Measurements from ENCODE around the gene ATP2B3.

Gene ATP2B3

DNA sequence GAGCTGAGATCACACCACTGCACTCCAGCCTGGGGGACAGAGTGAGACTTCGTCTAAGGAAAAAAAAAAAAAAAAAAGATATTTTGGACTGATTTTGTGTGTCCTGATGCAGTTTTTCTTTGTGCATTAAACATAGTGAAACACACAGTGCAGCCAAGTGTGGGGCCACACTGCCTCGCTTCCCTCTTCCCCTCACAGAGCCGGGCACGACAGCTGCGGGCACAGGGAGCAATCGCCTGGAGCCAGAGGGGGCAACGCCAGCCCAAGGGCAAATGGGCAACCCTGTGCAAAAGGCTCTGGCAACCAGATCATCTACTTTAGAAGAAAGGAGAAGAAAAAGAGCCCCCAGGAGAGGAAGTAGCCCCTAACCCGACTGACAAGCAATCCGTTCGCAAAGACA lies 95.0 kb downstream of the ATP2B3 start:
- no peak for DNase-seq (ENCODE audit: low read depth in 1 of 2, low spot score in 1 of 2)
- no peak for TF ChIP-seq JUND (IDR thresholded peaks at IDR 0.05; ENCODE audit: low read depth)
- in situ Hi-C loops (cut with HindIII; ENCODE audit: low pct_unique_long_range_greater_than_20kb, low sequenced_read_pairs) = no loop called here

DNA sequence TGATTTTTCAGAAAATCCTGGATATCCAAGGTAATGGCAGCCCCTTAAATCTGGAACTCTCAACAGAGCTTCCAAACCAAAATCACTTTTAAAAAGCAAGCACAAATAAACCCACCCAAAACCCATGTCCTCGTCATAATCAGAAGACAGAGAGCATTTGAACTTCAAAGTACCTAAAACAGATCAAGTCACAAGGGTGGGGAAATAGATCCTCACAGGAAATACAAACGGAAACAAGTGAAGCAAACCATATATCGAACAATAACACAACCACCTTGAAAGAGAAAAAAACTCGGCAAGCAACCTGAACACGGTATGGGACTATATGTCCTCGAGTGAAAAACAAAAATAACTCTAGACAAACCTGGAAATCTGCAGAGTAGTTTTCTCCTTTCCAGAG lies 97.4 kb downstream of the ATP2B3 start:
- no peak for DNase-seq (ENCODE audit: low read depth in 1 of 2, low spot score in 1 of 2)
- in situ Hi-C loops (cut with HindIII; ENCODE audit: low pct_unique_long_range_greater_than_20kb, low sequenced_read_pairs) = no loop called here
- TF ChIP-seq JUND (IDR thresholded peaks at IDR 0.05; ENCODE audit: low read depth) = no peak

DNA sequence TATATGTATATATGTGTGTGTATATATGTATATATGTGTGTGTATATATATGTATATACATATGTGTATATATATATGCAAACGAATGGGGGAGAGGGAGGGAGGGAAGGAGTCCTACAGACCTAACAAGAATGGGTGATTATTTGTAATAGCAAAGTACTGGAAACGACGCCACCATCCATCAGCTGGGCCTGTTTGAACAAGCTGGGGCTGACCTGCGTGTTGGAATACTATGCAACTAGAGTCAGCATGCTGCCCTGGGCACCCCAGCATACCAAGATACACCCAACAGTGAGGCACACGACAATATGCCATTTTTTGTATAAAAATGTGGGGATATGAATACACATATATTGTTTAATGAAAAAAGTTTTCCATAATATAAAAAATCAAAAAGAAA lies 103.1 kb downstream of the ATP2B3 start:
- no peak for DNase-seq (ENCODE audit: low read depth in 1 of 2, low spot score in 1 of 2)
- in situ Hi-C loops (cut with HindIII; ENCODE audit: low pct_unique_long_range_greater_than_20kb, low sequenced_read_pairs) = no loop called here
- no peak for TF ChIP-seq JUND (IDR thresholded peaks at IDR 0.05; ENCODE audit: low read depth)

DNA sequence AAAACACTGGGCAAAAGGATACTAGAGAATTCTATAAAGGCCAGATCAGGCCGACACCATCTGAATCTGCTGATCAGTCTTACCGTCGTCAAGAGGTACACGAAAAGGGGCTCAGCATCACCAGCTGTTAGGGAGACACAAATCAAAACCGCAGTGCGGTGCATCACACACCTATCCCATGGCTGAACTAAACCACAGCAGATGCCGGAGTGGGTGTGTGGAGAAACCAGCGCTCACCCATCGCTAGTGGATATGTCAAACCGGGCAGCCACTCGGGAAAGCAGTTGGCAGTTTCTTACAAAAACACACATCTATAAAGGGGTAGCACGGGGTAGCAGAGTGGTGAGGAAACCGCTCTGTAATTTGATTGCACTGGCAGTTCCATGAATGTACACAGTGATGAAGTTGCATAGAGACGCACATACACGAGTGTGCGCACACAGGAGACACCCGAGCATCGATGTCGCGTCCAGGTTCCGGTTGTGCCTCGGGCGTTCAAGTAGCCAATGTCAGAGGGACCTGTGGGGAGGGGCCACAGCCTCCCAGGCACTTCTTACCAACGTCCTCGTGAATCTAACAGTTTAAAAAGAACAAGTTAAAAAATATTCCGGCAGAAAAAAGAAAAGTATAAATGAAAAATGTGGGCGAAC lies 104.6 kb downstream of the ATP2B3 start:
- in situ Hi-C loops (cut with HindIII; ENCODE audit: low pct_unique_long_range_greater_than_20kb, low sequenced_read_pairs) = no loop called here
- no peak for DNase-seq (ENCODE audit: low read depth in 1 of 2, low spot score in 1 of 2)
- TF ChIP-seq JUND (IDR thresholded peaks at IDR 0.05; ENCODE audit: low read depth) = no peak

DNA sequence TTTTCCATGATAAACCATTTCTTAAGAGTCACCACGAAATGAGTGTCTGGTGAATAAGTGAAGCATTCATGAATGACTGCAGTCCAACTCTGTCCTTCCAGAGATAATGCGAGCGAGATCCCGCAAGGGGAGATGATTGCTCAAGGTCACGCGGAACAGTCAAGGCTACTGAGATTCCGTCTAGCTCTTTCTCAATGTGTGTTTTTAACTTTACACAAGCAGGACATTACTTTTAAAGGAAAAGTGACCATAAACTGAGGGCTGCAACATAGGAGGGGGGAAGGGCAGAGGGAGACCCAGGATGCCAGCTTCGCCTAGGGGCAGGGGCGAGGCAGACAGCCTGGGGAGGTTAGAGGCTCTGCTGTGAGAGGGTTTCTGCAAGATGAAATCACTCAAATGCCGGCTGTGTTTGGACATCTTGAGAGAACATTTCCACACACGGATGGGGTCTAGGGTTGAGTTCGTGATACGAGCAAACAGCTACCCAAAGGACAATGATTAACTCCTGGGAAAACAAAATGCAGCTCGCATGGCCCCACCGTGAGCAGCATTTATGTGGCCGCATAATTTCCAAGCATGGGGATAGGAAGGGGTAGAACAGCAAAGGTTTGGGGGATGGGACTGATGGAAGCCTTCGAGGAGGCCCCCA lies 105.3 kb downstream of the ATP2B3 start:
- no peak for TF ChIP-seq JUND (IDR thresholded peaks at IDR 0.05; ENCODE audit: low read depth)
- in situ Hi-C loops (cut with HindIII; ENCODE audit: low pct_unique_long_range_greater_than_20kb, low sequenced_read_pairs) = no loop called here
- no peak for DNase-seq (ENCODE audit: low read depth in 1 of 2, low spot score in 1 of 2)

DNA sequence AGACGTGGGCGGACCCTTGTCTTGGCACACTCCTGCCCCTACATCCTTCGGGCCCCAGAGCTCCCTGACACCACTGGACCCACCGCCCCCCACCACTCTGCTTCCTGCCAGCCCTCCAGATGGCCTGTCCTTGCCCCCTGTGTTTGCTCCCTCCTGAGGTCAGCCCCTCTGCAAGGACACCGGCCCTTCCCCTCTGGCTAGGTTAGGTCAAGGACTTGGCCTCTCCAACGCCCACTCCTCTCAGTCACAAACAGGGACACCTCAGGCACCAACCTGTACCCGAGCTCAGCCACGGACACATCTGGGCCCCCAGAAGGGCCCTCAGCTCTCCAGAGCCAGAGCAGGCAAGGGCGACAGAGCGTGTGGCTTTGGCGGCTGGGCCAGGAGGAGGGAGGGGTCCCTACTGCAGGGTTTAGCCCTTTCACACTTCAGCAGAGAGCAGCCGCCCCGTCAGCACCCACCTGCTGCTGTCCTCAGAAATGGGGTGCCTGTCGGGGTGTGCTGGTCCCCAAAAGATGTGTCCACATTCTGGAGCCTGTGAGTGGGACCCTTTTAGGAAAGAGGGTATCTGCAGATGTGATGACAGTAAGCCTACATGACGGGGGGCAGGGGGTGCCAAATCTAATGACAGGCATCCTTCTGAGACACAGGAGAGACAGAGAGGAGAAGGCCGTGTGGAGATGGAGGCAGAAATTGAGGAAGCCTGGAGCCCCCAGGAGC lies 106.0 kb downstream of the ATP2B3 start:
- TF ChIP-seq JUND (IDR thresholded peaks at IDR 0.05; ENCODE audit: low read depth) = no peak
- no peak for DNase-seq (ENCODE audit: low read depth in 1 of 2, low spot score in 1 of 2)
- in situ Hi-C loops (cut with HindIII; ENCODE audit: low pct_unique_long_range_greater_than_20kb, low sequenced_read_pairs) = no loop called here

DNA sequence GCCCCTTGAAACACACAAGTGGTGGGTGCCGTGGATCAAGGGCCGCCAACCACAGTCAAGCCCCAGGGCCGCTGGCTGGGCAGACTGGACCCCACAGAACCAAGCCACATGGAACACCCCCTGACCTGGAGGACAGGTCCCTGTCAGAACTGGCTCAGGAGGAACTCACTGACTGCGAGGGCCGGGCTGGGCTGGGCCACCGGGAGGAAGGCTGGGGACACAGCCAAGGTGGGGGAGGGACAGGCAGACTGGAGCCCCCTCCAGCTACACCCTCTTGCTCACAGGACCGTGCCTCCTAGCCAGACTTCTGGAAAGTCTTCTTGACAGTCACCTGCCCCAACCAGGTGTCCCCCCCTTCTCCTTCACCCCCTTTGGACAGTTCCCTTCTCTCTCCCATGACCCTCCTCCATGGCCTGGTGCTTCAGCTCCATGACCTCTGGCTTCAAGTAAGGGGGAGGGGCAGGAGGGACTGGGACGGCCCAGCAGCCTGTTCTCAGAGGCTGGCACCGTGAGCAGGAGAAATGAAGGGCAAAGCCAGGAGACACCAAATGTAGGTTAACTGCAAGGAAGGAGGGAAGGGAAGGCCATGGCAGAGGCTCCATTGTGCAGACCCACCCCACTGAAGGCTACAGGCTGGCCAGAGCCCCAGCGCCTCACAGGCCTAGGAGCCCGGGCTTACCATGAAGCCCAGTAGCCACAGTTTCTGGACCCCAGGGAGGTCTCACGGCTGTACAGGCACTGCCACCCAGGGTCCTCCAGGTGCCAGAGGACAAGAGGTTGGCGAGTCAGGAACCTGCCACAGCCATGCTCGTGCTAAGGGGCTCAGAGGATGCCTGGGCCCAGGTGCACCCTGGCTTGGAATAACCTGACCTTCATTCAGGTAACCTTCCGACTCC lies 107.0 kb downstream of the ATP2B3 start:
- no peak for TF ChIP-seq JUND (IDR thresholded peaks at IDR 0.05; ENCODE audit: low read depth)
- in situ Hi-C loops (cut with HindIII; ENCODE audit: low pct_unique_long_range_greater_than_20kb, low sequenced_read_pairs) = no loop called here
- no peak for DNase-seq (ENCODE audit: low read depth in 1 of 2, low spot score in 1 of 2)

DNA sequence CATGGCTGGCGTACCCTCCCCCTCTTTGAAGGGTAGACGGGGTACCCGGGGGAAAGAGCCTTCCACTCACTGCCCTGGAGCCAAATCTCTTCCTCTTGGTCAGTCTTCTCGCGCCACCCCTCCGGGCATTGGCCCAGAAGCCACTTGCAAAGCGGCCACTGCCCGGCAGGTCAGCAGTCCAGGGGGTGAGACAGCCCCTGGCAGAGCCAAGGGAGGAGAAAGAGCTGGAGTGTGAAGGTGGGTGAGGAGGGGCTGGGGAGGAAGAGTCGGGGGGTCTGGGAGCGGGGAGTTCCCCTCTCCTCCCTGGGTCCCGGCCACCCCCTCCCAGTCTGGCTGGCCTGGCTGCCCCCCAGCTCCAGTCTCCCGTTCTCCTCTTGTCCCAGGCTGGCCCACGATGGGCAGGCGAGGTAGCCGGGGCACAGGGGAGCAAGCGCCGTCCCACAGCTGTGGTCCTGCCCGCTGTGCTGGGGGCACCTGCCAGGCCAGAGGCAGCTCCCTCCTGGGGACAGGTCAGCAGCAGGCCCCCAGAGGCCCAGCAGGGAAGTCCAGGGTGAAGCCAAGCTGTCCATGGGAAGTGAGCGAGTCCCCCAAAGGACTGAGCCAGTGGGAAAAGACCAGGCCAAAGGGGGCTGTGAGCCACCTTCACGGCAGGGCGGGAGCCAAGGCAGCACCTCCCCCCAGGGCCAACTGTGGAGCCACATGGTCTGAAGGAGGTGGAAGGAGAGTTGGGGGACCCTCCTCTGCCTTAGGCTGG lies 108.0 kb downstream of the ATP2B3 start:
- TF ChIP-seq JUND (IDR thresholded peaks at IDR 0.05; ENCODE audit: low read depth) = no peak
- in situ Hi-C loops (cut with HindIII; ENCODE audit: low pct_unique_long_range_greater_than_20kb, low sequenced_read_pairs) = no loop called here
- no peak for DNase-seq (ENCODE audit: low read depth in 1 of 2, low spot score in 1 of 2)

DNA sequence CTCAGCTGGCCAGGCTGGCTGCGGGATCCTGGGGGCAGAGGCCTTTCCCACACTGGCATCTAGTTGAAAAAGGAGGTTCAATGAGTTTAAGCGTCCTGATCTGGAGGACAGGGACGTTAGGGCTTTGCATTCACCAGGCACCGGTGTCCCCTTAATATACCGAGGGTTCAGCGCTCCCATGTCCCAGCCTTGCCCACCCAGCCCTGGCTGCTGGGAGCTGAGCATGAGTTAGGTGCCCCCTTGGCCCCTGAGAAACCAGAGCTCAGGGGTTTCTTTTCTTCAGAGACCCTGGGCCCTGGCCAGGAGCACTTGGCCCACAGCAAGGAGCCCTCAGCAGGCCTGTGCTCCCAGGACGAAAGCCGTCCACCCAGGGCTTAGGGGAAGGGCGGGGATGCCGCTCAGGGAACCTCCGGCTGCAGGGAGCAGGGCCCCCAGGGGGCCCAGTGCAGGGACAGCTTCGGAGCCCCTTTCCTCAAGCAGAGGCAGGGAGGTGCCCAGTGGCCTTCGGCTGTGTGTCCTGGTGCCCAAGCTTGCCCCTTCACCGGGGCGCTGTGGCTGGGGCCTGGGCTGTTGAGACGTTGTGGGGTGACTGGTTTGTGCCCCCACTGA lies 108.7 kb downstream of the ATP2B3 start:
- no peak for DNase-seq (ENCODE audit: low read depth in 1 of 2, low spot score in 1 of 2)
- TF ChIP-seq JUND (IDR thresholded peaks at IDR 0.05; ENCODE audit: low read depth) = no peak
- in situ Hi-C loops (cut with HindIII; ENCODE audit: low pct_unique_long_range_greater_than_20kb, low sequenced_read_pairs) = no loop called here

DNA sequence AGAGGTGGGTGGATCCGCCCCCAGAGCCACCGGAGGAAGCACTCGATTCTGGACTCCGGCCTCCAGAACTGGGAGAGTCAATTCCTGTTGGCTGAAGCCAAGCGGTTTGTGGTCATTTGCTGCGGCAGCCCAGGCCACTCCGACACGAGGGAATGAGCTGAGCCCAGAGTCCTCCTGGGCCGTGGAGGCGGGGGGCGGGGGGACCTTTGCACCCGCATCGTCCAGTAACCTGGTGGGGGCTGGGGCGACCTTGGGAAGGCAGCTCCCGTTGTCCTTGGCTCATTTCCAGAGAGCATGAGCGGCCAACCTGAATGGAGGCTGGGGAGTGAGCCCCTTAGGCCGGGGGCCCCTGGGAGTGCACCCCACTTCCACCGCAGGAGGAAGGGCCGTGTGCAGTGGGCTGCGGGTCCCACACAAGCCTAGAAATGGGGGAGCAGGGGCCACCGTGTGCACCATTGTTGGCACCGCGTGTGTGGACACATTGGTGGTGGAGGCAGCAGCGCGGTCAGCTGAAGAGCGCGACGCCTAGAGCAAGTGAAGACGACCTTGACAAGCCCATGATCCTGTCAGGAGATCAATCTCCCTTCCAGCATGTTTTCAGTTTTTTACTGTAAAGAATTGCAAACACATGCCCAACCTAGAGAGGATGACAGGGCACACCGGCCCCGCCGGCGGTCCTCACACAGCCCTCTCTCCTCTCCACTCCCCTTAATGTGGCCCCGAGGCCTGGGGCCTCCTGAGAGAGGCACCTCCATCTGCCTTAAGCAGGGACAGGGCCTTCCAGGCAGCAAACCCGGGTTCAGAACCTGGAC lies 109.6 kb downstream of the ATP2B3 start:
- in situ Hi-C loops (cut with HindIII; ENCODE audit: low pct_unique_long_range_greater_than_20kb, low sequenced_read_pairs) = no loop called here
- TF ChIP-seq JUND (IDR thresholded peaks at IDR 0.05; ENCODE audit: low read depth) = no peak
- no peak for DNase-seq (ENCODE audit: low read depth in 1 of 2, low spot score in 1 of 2)

DNA sequence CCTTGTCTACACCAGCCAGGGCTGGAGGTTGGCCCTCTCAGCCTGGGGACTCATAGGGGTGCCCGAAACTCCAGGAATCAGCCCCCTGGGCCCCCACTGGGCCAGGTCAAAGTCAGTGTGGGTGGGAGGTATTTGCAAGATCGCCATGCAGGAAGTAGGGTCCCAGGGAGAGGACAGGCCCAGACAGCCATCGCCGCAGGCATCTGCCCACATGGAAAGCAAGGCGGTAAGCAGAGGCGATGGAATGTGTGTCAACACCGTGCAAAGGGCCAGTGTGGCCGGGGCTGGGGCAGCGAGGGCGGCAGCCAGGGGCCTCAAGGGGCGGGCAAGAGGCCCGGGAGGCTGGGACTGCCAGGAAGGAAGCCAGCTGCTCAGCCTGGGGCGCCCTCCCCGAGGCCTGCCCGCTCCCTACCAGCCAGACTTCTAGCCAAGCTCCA lies 110.3 kb downstream of the ATP2B3 start:
- DNase-seq (ENCODE audit: low read depth in 1 of 2, low spot score in 1 of 2) = no peak
- in situ Hi-C loops (cut with HindIII; ENCODE audit: low pct_unique_long_range_greater_than_20kb, low sequenced_read_pairs) = no loop called here
- TF ChIP-seq JUND (IDR thresholded peaks at IDR 0.05; ENCODE audit: low read depth) = no peak

All from T47D (cell line).